Measurements from ENCODE around the gene ASCC1. TPM values are rescaled to one million over a fixed set of nuclear protein-coding genes. Genes with fewer than 3 reads are reported as not detected.

Gene ASCC1
- total RNA-seq, 4 donors from 2014 or later, result 23.5 to 37.8 (median 29.8) TPM

DNA sequence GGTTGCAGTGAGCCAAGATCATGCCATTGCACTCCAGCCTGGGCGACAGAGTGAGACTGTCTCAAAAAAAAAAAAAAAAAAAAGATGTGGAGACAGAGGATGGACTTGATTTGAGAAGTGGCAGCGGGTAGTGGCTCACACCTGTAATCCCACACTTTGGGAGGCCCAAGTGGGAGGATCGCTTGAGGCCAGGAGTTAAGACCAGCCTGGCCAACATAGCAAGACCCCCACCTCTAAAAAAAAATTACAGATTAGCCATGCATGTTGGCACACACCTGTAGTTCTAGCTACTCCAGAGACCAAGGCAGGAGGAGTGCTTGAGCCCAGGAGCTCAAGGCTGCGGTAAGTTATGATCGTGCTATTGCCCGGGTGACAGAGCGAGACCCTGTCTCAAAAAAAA, 24.3 kb upstream of the ASCC1 start:
- no peak for DNase-seq (ENCODE audit: extremely low spot score)
- TF ChIP-seq EP300 (IDR thresholded peaks at IDR 0.05) (no peak), CTCF (IDR thresholded peaks at IDR 0.05) (no peak), POLR2A (IDR thresholded peaks at IDR 0.05; ENCODE audit: low read depth) (no peak), POLR2AphosphoS5 (IDR thresholded peaks at IDR 0.05) (no peak)

GRCh38 chr10:72239409-72239808, 23.3 kb upstream of the ASCC1 start:
- Histone ChIP-seq H3K4me3 (no peak overlapping the region), H3K27me3 (no peaks in the 10 kb centered on the region), H3K27ac (replicated peaks in 1 of 4) (no peak overlapping the region), H3K4me1 (peaks cover 31 to 44% (median 34%) of the 10 kb centered on the region in 4 donors), H3K9me3 (no peaks in the 10 kb centered on the region), H3K36me3 (peaks cover 17 to 33% (median 25%) of the 10 kb centered on the region in 4 donors)
- intact Hi-C loops (cut with DNase I), result no loop called here
- no peak for DNase-seq (ENCODE audit: extremely low spot score)
- TF ChIP-seq POLR2AphosphoS5 (IDR thresholded peaks at IDR 0.05), result no peak
- no peak for TF ChIP-seq CTCF (IDR thresholded peaks at IDR 0.05)
- no peak for TF ChIP-seq EP300 (IDR thresholded peaks at IDR 0.05)
- TF ChIP-seq POLR2A (IDR thresholded peaks at IDR 0.05; ENCODE audit: low read depth), result no peak
- WGBS, result 57% methylated on average over 1 of the region's 1 CpG

More for the DNA sequence above, 24.3 kb upstream of the ASCC1 start:
- Histone ChIP-seq H3K36me3 (peaks cover 7 to 23% (median 15%) of the 10 kb centered on the region in 4 donors), H3K4me1 (peaks cover 41 to 54% (median 44%) of the 10 kb centered on the region in 4 donors), H3K27ac (replicated peaks in 1 of 4) (no peak overlapping the region), H3K4me3 (no peak overlapping the region), H3K9me3 (no peaks in the 10 kb centered on the region), H3K27me3 (no peaks in the 10 kb centered on the region)
- 89% methylated on average over 7 of the region's 7 CpGs for WGBS
- intact Hi-C loops (cut with DNase I), result no loop called here

- WGBS, result 89% methylated on average over 12 of the region's 13 CpGs
- Histone ChIP-seq H3K4me3 (no peak overlapping the region), H3K9me3 (no peaks in the 10 kb centered on the region), H3K27ac (replicated peaks in 1 of 4) (no peak overlapping the region), H3K27me3 (no peaks in the 10 kb centered on the region), H3K4me1 (peaks cover 23 to 36% (median 26%) of the 10 kb centered on the region in 4 donors), H3K36me3 (peaks cover 23 to 41% (median 33%) of the 10 kb centered on the region in 4 donors)
- TF ChIP-seq CTCF (IDR thresholded peaks at IDR 0.05) (no peak), POLR2A (IDR thresholded peaks at IDR 0.05; ENCODE audit: low read depth) (no peak), POLR2AphosphoS5 (IDR thresholded peaks at IDR 0.05) (no peak), EP300 (IDR thresholded peaks at IDR 0.05) (no peak)
- intact Hi-C loops (cut with DNase I), result no loop called here
- DNase-seq (ENCODE audit: extremely low spot score), result no peak
These were observed 22.5 kb upstream of the ASCC1 start for GRCh38 chr10:72238392-72239175.

GRCh38 chr10:72235544-72236279, 19.6 kb upstream of the ASCC1 start:
- TF ChIP-seq POLR2A (IDR thresholded peaks at IDR 0.05; ENCODE audit: low read depth) (no peak), EP300 (IDR thresholded peaks at IDR 0.05) (no peak), POLR2AphosphoS5 (IDR thresholded peaks at IDR 0.05) (no peak), CTCF (IDR thresholded peaks at IDR 0.05) (no peak)
- Histone ChIP-seq H3K36me3 (peaks cover 35 to 70% (median 62%) of the 10 kb centered on the region in 4 donors), H3K4me1 (peaks cover 0 to 17% (median 4%) of the 10 kb centered on the region in 4 donors), H3K4me3 (no peak overlapping the region), H3K9me3 (no peaks in the 10 kb centered on the region), H3K27ac (replicated peaks in 1 of 4) (no peak overlapping the region), H3K27me3 (no peaks in the 10 kb centered on the region)
- intact Hi-C loops (cut with DNase I), result no loop called here
- 87% methylated on average over 6 of the region's 6 CpGs for WGBS
- no peak for DNase-seq (ENCODE audit: extremely low spot score)

Measured in esophagus muscularis mucosa (tissue), 4 donors.